HepG2 (cell line): ENCODE results near the gene SPINDOC. TPM values are rescaled to one million over a fixed set of nuclear protein-coding genes. Genes with fewer than 3 reads are reported as not detected.

ENCODE experiments used
- ARNT ChIP-seq: fragments of 450-650 bp; IDR thresholded peaks from 2 replicates; pipeline ENCODE4 v1.6.1; 2017
- ASH2L ChIP-seq: fragments of 300-600, 200-600 bp; sonication (generic); IDR thresholded peaks from 2 replicates; pipeline ENCODE4 v1.7.0; 2017; ENCODE audit warnings: low read depth, mild to moderate bottlenecking, moderate library complexity, mixed read lengths, low read length; ENCODE audit not compliant: insufficient read length
- IRF2 ChIP-seq: IDR thresholded peaks from 2 replicates; pipeline ENCODE4 v1.6.1; 2018; ENCODE audit warnings: missing genetic modification reagents, missing compliant biosample characterization
- MATR3 ChIP-seq: sonication (generic); formaldehyde crosslinking; IDR thresholded peaks from 2 replicates; pipeline ENCODE4 v1.4.0; 2020; ENCODE audit warnings: missing genetic modification reagents
- MEF2D ChIP-seq: sonication (generic); formaldehyde crosslinking; IDR thresholded peaks from 2 replicates; pipeline ENCODE4 v1.5.1; 2020; ENCODE audit warnings: mild to moderate bottlenecking, missing genetic modification reagents
- MEIS2 ChIP-seq: sonication (generic); formaldehyde crosslinking; IDR thresholded peaks from 2 replicates; pipeline ENCODE4 v1.9.0; 2021; ENCODE audit warnings: mild to moderate bottlenecking, missing genetic modification reagents
- RAD21 ChIP-seq: fragments of 450-650 bp; formaldehyde crosslinking; IDR thresholded peaks from 2 replicates; pipeline ENCODE4 v1.5.0; 2020; ENCODE audit warnings: mild to moderate bottlenecking
- SMC3 ChIP-seq: IDR thresholded peaks from 2 replicates; pipeline ENCODE4 v1.6.1; 2011; ENCODE audit warnings: low read length, improper control_type of control experiment
- TBX3 ChIP-seq: fragments of 450-650 bp; IDR thresholded peaks from 2 replicates; pipeline ENCODE4 v1.6.1; 2017; ENCODE audit warnings: antibody characterized with exemption, mild to moderate bottlenecking, inconsistent platforms, borderline replicate concordance
- THAP11 ChIP-seq: IDR thresholded peaks from 2 replicates; pipeline ENCODE4 v1.6.1; 2016; ENCODE audit warnings: missing biosample characterization, missing genetic modification reagents
- ZBTB42 ChIP-seq: sonication (generic); formaldehyde crosslinking; IDR thresholded peaks from 2 replicates; pipeline ENCODE4 v1.5.0; 2020; ENCODE audit warnings: mild to moderate bottlenecking, missing genetic modification reagents
- ZNF160 ChIP-seq: sonication (generic); formaldehyde crosslinking; IDR thresholded peaks from 2 replicates; pipeline ENCODE4 v1.8.0; 2022; ENCODE audit warnings: mild to moderate bottlenecking, inconsistent platforms, missing genetic modification reagents
- ZNF256 ChIP-seq: sonication (generic); formaldehyde crosslinking; conservative IDR thresholded peaks from 2 replicates; pipeline ENCODE4 v1.4.0; 2020; ENCODE audit warnings: missing genetic modification reagents
- ZNF263 ChIP-seq: sonication (generic); formaldehyde crosslinking; IDR thresholded peaks from 2 replicates; pipeline ENCODE4 v1.4.0; 2020; ENCODE audit warnings: missing genetic modification reagents
- ZNF441 ChIP-seq: sonication (generic); formaldehyde crosslinking; IDR thresholded peaks from 2 replicates; pipeline ENCODE4 v1.7.0; 2021; ENCODE audit warnings: missing genetic modification reagents, borderline replicate concordance
- ZNF776 ChIP-seq: sonication (generic); formaldehyde crosslinking; IDR thresholded peaks from 2 replicates; pipeline ENCODE4 v1.4.0; 2020; ENCODE audit warnings: mild to moderate bottlenecking, missing genetic modification reagents
- polyA plus RNA-seq, 8 experiments: library from polyadenylated mRNA; depleted of rRNA in 3 of 8; stranded (reverse) in 7 of 8; unstranded in 1 of 8; fragments of >200 nt; fragmentation: Illumina TruSeq in 4 of 8; extraction: Trizol in 4 of 8; gene quantifications; 2 replicates each; pipeline versions ENCODE4 v1.2.1 to v1.2.3, GENCODE V29; 2011 to 2016; ENCODE audit warnings: low read depth in 4 of 8, missing spikeins in 1 of 8, mixed read lengths in 1 of 8; ENCODE audit not compliant: insufficient read depth in 1 of 8
- total RNA-seq, 5 experiments: library from RNA; depleted of rRNA; stranded (reverse); fragments of >200 nt; fragmentation: Illumina TruSeq; extraction: Trizol; gene quantifications; 2 replicates each; pipeline ENCODE4 v1.2.3, GENCODE V29; 2016; ENCODE audit warnings: low read depth in 1 of 5
- TF ChIP-seq, protein P1 (sequence below): sonication (generic); formaldehyde crosslinking; IDR thresholded peaks from 2 replicates; pipeline ENCODE4 v1.5.0; 2020; ENCODE audit warnings: mild to moderate bottlenecking, missing genetic modification reagents, moderate library complexity

SPINDOC gene
- total and polyA plus RNA-seq, 2 of the 13 experiments (the other 11 are each of a cell fraction or from before 2014, with no cell fraction given): 21.4 to 29.9 TPM

DNA sequence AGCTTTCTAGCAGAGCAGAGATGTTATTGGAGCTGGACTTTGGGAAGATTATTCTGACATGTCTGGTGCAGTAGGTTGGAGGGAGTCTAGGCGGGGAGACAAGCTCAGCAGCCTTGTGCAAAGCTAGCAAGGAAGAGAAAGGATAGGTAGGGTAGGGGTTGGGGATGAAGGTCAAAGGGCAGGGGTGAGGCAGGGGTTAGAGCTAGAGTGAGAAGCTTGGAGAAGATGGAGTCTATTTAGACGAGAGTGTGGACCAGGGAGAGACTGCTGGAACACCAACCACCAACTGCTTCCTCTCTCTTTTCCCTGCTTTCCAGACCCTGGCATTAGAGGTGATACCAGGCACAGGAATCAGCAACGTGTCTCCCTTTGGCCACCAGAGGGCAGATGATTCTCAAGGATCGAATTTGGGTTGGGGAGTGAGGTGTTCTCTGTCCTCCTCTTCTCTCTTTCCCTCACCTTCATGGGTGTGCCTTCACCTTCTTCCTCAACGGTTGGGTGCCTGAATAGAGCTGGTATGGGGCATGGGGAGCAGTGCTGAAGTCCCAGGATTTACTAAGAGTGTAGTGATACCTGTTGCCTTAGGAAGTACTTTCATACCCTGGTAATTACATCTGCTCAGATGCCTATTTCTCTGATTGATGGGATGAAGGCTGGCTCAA is 23.9 kb downstream of the SPINDOC start (continued):
- TF ChIP-seq MATR3 (CRISPR knock-in tag): no peak
- TF ChIP-seq ARNT: no peak
- no peak for TF ChIP-seq TBX3
- no peak for TF ChIP-seq ASH2L
- TF ChIP-seq RAD21 (CRISPR knock-in tag): peak; percentile 87
- no peak for TF ChIP-seq ZNF441 (CRISPR knock-in tag)
- no peak for TF ChIP-seq ZNF776 (CRISPR knock-in tag)
- TF ChIP-seq ZNF263 (CRISPR knock-in tag): peak; percentile 9; the same call in 1 of the 2 replicates
- TF ChIP-seq SMC3: peak; percentile 97
- no peak for TF ChIP-seq ZBTB42 (CRISPR knock-in tag)
- 0 out of 2 replicates have a peak, but pooled peaks have one; percentile 18 for TF ChIP-seq IRF2 (CRISPR knock-in tag)
- TF ChIP-seq, protein P1, sequence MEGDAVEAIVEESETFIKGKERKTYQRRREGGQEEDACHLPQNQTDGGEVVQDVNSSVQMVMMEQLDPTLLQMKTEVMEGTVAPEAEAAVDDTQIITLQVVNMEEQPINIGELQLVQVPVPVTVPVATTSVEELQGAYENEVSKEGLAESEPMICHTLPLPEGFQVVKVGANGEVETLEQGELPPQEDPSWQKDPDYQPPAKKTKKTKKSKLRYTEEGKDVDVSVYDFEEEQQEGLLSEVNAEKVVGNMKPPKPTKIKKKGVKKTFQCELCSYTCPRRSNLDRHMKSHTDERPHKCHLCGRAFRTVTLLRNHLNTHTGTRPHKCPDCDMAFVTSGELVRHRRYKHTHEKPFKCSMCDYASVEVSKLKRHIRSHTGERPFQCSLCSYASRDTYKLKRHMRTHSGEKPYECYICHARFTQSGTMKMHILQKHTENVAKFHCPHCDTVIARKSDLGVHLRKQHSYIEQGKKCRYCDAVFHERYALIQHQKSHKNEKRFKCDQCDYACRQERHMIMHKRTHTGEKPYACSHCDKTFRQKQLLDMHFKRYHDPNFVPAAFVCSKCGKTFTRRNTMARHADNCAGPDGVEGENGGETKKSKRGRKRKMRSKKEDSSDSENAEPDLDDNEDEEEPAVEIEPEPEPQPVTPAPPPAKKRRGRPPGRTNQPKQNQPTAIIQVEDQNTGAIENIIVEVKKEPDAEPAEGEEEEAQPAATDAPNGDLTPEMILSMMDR: peak; percentile 96
- peak; percentile 42; the same call in 1 of the 2 replicates for TF ChIP-seq THAP11 (CRISPR knock-in tag)
- no peak for TF ChIP-seq ZNF160 (CRISPR knock-in tag)
- TF ChIP-seq ZNF256 (CRISPR knock-in tag): no peak
- TF ChIP-seq MEF2D (CRISPR knock-in tag): no peak
- TF ChIP-seq MEIS2 (CRISPR knock-in tag): 0 out of 2 replicates have a peak, but pooled peaks have one; percentile 18
- TF ChIP-seq, all 625 proteins: peak for 43
